ENCODE data around the gene IL10. TPM values are rescaled to one million over a fixed set of nuclear protein-coding genes. Genes with fewer than 3 reads are reported as not detected.

The IL10 gene
- total RNA-seq, 2 donors from 2014 or later: 0.17 to 0.29 TPM

GRCh38 chr1:206761159-206761768 is 11.0 kb downstream of the IL10 start:
- no peak overlapping the region for H3K4me3 ChIP-seq
- no peak for TF ChIP-seq CTCF (IDR thresholded peaks at IDR 0.05)
- H3K9ac ChIP-seq (ENCODE audit: low read depth in 2 of 2, low read length in 2 of 2): no peak overlapping the region
- H3K27me3 ChIP-seq: no peaks in the 10 kb centered on the region
- H3K36me3 ChIP-seq: no peaks in the 10 kb centered on the region
- no peak for DNase-seq
- H3K9me3 ChIP-seq: no peaks in the 10 kb centered on the region
- no peaks in the 10 kb centered on the region for H3K4me1 ChIP-seq
- no peak overlapping the region for H3K27ac ChIP-seq
- intact Hi-C loops (cut with DNase I): no loop called here

GRCh38 chr1:206760590-206760989 is 11.7 kb downstream of the IL10 start:
- Histone ChIP-seq H3K27me3 (no peaks in the 10 kb centered on the region), H3K4me1 (no peaks in the 10 kb centered on the region), H3K36me3 (no peaks in the 10 kb centered on the region), H3K9ac (ENCODE audit: low read depth in 2 of 2, low read length in 2 of 2) (no peak overlapping the region), H3K4me3 (no peak overlapping the region), H3K27ac (no peak overlapping the region), H3K9me3 (no peaks in the 10 kb centered on the region)
- intact Hi-C loops (cut with DNase I): no loop called here
- DNase-seq: no peak
- no peak for TF ChIP-seq CTCF (IDR thresholded peaks at IDR 0.05)

GRCh38 chr1:206757524-206758266 is 14.6 kb downstream of the IL10 start:
- Histone ChIP-seq H3K27me3 (no peaks in the 10 kb centered on the region), H3K4me3 (no peak overlapping the region), H3K4me1 (no peaks in the 10 kb centered on the region), H3K27ac (no peak overlapping the region), H3K36me3 (no peaks in the 10 kb centered on the region), H3K9me3 (no peaks in the 10 kb centered on the region), H3K9ac (ENCODE audit: low read depth in 2 of 2, low read length in 2 of 2) (no peak overlapping the region)
- TF ChIP-seq CTCF (IDR thresholded peaks at IDR 0.05): no peak
- intact Hi-C loops (cut with DNase I): no loop called here
- no peak for DNase-seq

GRCh38 chr1:206754011-206754410 is 18.3 kb downstream of the IL10 start:
- DNase-seq: no peak
- no peak overlapping the region for H3K9ac ChIP-seq (ENCODE audit: low read depth in 2 of 2, low read length in 2 of 2)
- H3K27me3 ChIP-seq: no peaks in the 10 kb centered on the region
- H3K9me3 ChIP-seq: no peaks in the 10 kb centered on the region
- no peak overlapping the region for H3K4me3 ChIP-seq
- intact Hi-C loops (cut with DNase I): no loop called here
- H3K27ac ChIP-seq: no peak overlapping the region
- no peaks in the 10 kb centered on the region for H3K4me1 ChIP-seq
- TF ChIP-seq CTCF (IDR thresholded peaks at IDR 0.05): no peak
- H3K36me3 ChIP-seq: no peaks in the 10 kb centered on the region

- Histone ChIP-seq H3K27me3 (no peaks in the 10 kb centered on the region), H3K9me3 (no peaks in the 10 kb centered on the region), H3K4me1 (no peaks in the 10 kb centered on the region), H3K4me3 (no peak overlapping the region), H3K9ac (ENCODE audit: low read depth in 2 of 2, low read length in 2 of 2) (no peak overlapping the region), H3K36me3 (no peaks in the 10 kb centered on the region), H3K27ac (no peak overlapping the region)
- DNase-seq: no peak
- TF ChIP-seq CTCF (IDR thresholded peaks at IDR 0.05): no peak
- intact Hi-C loops (cut with DNase I): no loop called here
Measured at GRCh38 chr1:206753141-206753540, 19.2 kb downstream of the IL10 start.

All from colonic mucosa (tissue), 4 donors.